ENCODE measurements around the gene SCAMP5. TPM values are rescaled to one million over a fixed set of nuclear protein-coding genes. Genes with fewer than 3 reads are reported as not detected.

Gene SCAMP5
- polyA plus RNA-seq, 1 donor (not counting 4 experiments of a cell fraction or from before 2014, with no cell fraction given): 1.9 TPM

GRCh38 chr15:74951006-74951405 lies 44.4 kb upstream of the SCAMP5 start:
- Histone ChIP-seq H3K27me3 (ENCODE audit: control insufficient read depth, extremely low read depth, insufficient read depth, low read length) (peaks cover 7% of the 10 kb centered on the region), H3K9ac (ENCODE audit: control insufficient read depth, extremely low read depth, insufficient read depth, low read length) (no peak overlapping the region), H3K9me3 (ENCODE audit: control insufficient read depth, low read depth, low read length) (no peaks in the 10 kb centered on the region), H4K20me1 (ENCODE audit: control insufficient read depth, extremely low read depth, insufficient read depth, low read length) (no peaks in the 10 kb centered on the region), H3K79me2 (ENCODE audit: control insufficient read depth, insufficient read depth, low read length) (no peaks in the 10 kb centered on the region), H3K4me2 (ENCODE audit: control insufficient read depth, extremely low read depth, insufficient read depth, low read depth, low read length) (no peak overlapping the region), H3K4me1 (ENCODE audit: control insufficient read depth, extremely low read depth, insufficient read depth, low read length) (no peaks in the 10 kb centered on the region), H3K27ac (ENCODE audit: control insufficient read depth, insufficient read depth, low read length) (no peak overlapping the region), H3K9me1 (ENCODE audit: control insufficient read depth, extremely low read depth, insufficient read depth, low read length) (no peaks in the 10 kb centered on the region), H3K4me3 (ENCODE audit: control insufficient read depth in 2 of 3, extremely low read depth in 1 of 3, insufficient read depth in 2 of 3, low read depth in 1 of 3, low read length in 3 of 3) (no peak overlapping the region), H3K36me3 (ENCODE audit: control insufficient read depth in 2 of 2, extremely low read depth in 1 of 2, insufficient read depth in 2 of 2, low read length in 2 of 2) (no peaks in the 10 kb centered on the region), H2AFZ (ENCODE audit: control insufficient read depth, low read length) (no peak overlapping the region)
- dilution Hi-C loops (cut with MboI; ENCODE audit: extremely low pct_ligation_motif_present, low sequenced_read_pairs): no loop called here
- FAIRE-seq (no peak), DNase-seq (ENCODE audit: low read depth, low spot score) (no peak)
- TF ChIP-seq CTCF (optimal IDR thresholded peaks at IDR 0.05 in 1 of 3, IDR thresholded peaks at IDR 0.05 in 1 of 3, conservative IDR thresholded peaks at IDR 0.05 in 1 of 3; ENCODE audit: extremely low read depth in 1 of 3, insufficient read depth in 2 of 3, low read length in 3 of 3): no peak
- TF ChIP-seq EZH2 (IDR thresholded peaks at IDR 0.05; ENCODE audit: low read length): no peak

GRCh38 chr15:74954515-74954914 lies 40.8 kb upstream of the SCAMP5 start:
- Histone ChIP-seq H3K9ac (ENCODE audit: control insufficient read depth, extremely low read depth, insufficient read depth, low read length) (no peak overlapping the region), H3K79me2 (ENCODE audit: control insufficient read depth, insufficient read depth, low read length) (no peaks in the 10 kb centered on the region), H3K9me3 (ENCODE audit: control insufficient read depth, low read depth, low read length) (no peaks in the 10 kb centered on the region), H3K36me3 (ENCODE audit: control insufficient read depth in 2 of 2, extremely low read depth in 1 of 2, insufficient read depth in 2 of 2, low read length in 2 of 2) (no peaks in the 10 kb centered on the region), H3K4me2 (ENCODE audit: control insufficient read depth, extremely low read depth, insufficient read depth, low read depth, low read length) (no peak overlapping the region), H3K9me1 (ENCODE audit: control insufficient read depth, extremely low read depth, insufficient read depth, low read length) (no peaks in the 10 kb centered on the region), H3K4me3 (ENCODE audit: control insufficient read depth in 2 of 3, extremely low read depth in 1 of 3, insufficient read depth in 2 of 3, low read depth in 1 of 3, low read length in 3 of 3) (no peak overlapping the region), H3K27ac (ENCODE audit: control insufficient read depth, insufficient read depth, low read length) (no peak overlapping the region), H3K27me3 (ENCODE audit: control insufficient read depth, extremely low read depth, insufficient read depth, low read length) (peaks cover 33% of the 10 kb centered on the region), H2AFZ (ENCODE audit: control insufficient read depth, low read length) (no peak overlapping the region), H4K20me1 (ENCODE audit: control insufficient read depth, extremely low read depth, insufficient read depth, low read length) (no peaks in the 10 kb centered on the region), H3K4me1 (ENCODE audit: control insufficient read depth, extremely low read depth, insufficient read depth, low read length) (peaks cover 9% of the 10 kb centered on the region)
- no peak for FAIRE-seq
- dilution Hi-C loops (cut with MboI; ENCODE audit: extremely low pct_ligation_motif_present, low sequenced_read_pairs): no loop called here
- DNase-seq (ENCODE audit: low read depth, low spot score): no peak
- no peak for TF ChIP-seq CTCF (optimal IDR thresholded peaks at IDR 0.05 in 1 of 3, IDR thresholded peaks at IDR 0.05 in 1 of 3, conservative IDR thresholded peaks at IDR 0.05 in 1 of 3; ENCODE audit: extremely low read depth in 1 of 3, insufficient read depth in 2 of 3, low read length in 3 of 3)
- TF ChIP-seq EZH2 (IDR thresholded peaks at IDR 0.05; ENCODE audit: low read length): no peak

Measured in keratinocyte (primary cell).